GM21367 (cell line): ENCODE data around the gene PFKFB2.
"Not testable (repeated sequence)": the region's sequence is repeated elsewhere in the genome, so short reads cannot be mapped to it uniquely, and the experiment has no call there.

Experiments
- ATAC-seq: cut with Tn5 transposase; IDR thresholded peaks from one replicate; pipeline ENCODE4 v1.9.1; 2021; ENCODE audit not compliant: unreplicated experiment

The PFKFB2 gene

GRCh38 chr1:207039380-207040180, 13.5 kb upstream of the PFKFB2 start:
- ATAC-seq = no peak

GRCh38 chr1:207040181-207040533, 12.9 kb upstream of the PFKFB2 start:
- no peak for ATAC-seq

GRCh38 chr1:207041397-207041796, 11.7 kb upstream of the PFKFB2 start:
- not testable (repeated sequence) for ATAC-seq

- ATAC-seq = no peak
Measured at GRCh38 chr1:207045453-207045852, 7.6 kb upstream of the PFKFB2 start.

GRCh38 chr1:207047505-207047904, 5.6 kb upstream of the PFKFB2 start:
- no peak for ATAC-seq

GRCh38 chr1:207048041-207048440, 5.0 kb upstream of the PFKFB2 start:
- ATAC-seq = no peak

GRCh38 chr1:207049054-207049453, 4.0 kb upstream of the PFKFB2 start:
- no peak for ATAC-seq

GRCh38 chr1:207049514-207049913, 3.6 kb upstream of the PFKFB2 start:
- ATAC-seq = no peak

- ATAC-seq = peak; percentile 36
Measured at GRCh38 chr1:207049974-207050391, 3.1 kb upstream of the PFKFB2 start.

- peak; percentile 42 for ATAC-seq
Measured at GRCh38 chr1:207050480-207051190, 2.4 kb upstream of the PFKFB2 start.

GRCh38 chr1:207051191-207051943, 1.7 kb upstream of the PFKFB2 start, which contains the start of gene YOD1:
YOD1 (minus strand) TSS chr1:207051208; CDS start chr1:207051030, 178 bp downstream.
- ATAC-seq = no peak

- ATAC-seq = no peak
Measured at GRCh38 chr1:207054491-207054890, 1.4 kb downstream of the PFKFB2 start.

- no peak for ATAC-seq
Measured at GRCh38 chr1:207055386-207056001, 2.4 kb downstream of the PFKFB2 start.

- no peak for ATAC-seq
Measured at GRCh38 chr1:207056673-207057072, 3.6 kb downstream of the PFKFB2 start.

GRCh38 chr1:207058252-207058651, 5.2 kb downstream of the PFKFB2 start:
- no peak for ATAC-seq

- ATAC-seq = no peak
Measured at GRCh38 chr1:207058878-207059867, 6.1 kb downstream of the PFKFB2 start.

GRCh38 chr1:207059881-207060280, 6.8 kb downstream of the PFKFB2 start:
- no peak for ATAC-seq

- no peak for ATAC-seq
Measured at GRCh38 chr1:207060596-207060995, 7.5 kb downstream of the PFKFB2 start.

GRCh38 chr1:207062058-207062457, 9.0 kb downstream of the PFKFB2 start:
- ATAC-seq = no peak

GRCh38 chr1:207063014-207063413, 9.9 kb downstream of the PFKFB2 start:
- no peak for ATAC-seq
